HepG2 (cell line): ENCODE data around the gene TMEM41A. TPM values are rescaled to one million over a fixed set of nuclear protein-coding genes. Genes with fewer than 3 reads are reported as not detected.

Experiments used
- ATAC-seq: fragments of 200-7000 bp; cut with Tn5 transposase; 3 replicates; pipeline ENCODE4 v1.9.1; 2020; ENCODE audit warnings: mild to moderate bottlenecking, moderate library complexity
- BruUV-seq: library from RNA; stranded (reverse); fragments of 400-500 nt; replicated peaks from 2 replicates; lab custom pipeline; 2021; lab: Mats Ljungman, UMichigan
- CTCF ChIA-PET: fragments of 300-600 bp; formaldehyde crosslinking; extraction: SDS; loops from one replicate; lab custom pipeline; 2021; ENCODE audit warnings: low total read pairs, inconsistent platforms, low intra/inter-chr PET ratio; lab: Yijun Ruan, JAX
- POLR2A ChIA-PET: fragments of 350-600 bp; sonication (Branson Sonifier 250); formaldehyde crosslinking; loops from one replicate; lab custom pipeline; 2020; ENCODE audit warnings: antibody characterized with exemption, inconsistent platforms; lab: Yijun Ruan, JAX
- DNase-seq: peaks from one replicate; pipeline ENCODE4 v3.0.0-alpha.2; 2015; ENCODE audit warnings: low spot score
- FAIRE-seq: peaks from 3 replicates; lab custom pipeline; 2011; peaks lifted over from hg19 to GRCh38; lab: Jason Lieb, UNC
- H2AFZ ChIP-seq: one replicate; pipeline ENCODE4 v1.6.1; 2011; ENCODE audit warnings: low read length, inconsistent platforms
- H3K27ac ChIP-seq: fragments of 300-600 bp; 3 replicates; pipeline ENCODE4 v1.8.0; 2011; ENCODE audit warnings: mixed run types, mild to moderate bottlenecking, mixed read lengths, low read length, inconsistent platforms; ENCODE audit not compliant: insufficient read depth; ENCODE audit errors: extremely low read length
- H3K27me3 ChIP-seq, 2 experiments: fragments of 200-600 bp in 1 of 2; 2 replicates in 1 of 2; 3 replicates in 1 of 2; pipeline versions ENCODE4 v1.6.0 to v1.8.0; 2011; ENCODE audit warnings: low read length in 2 of 2, mild to moderate bottlenecking in 2 of 2, moderate library complexity in 2 of 2, inconsistent platforms in 1 of 2; ENCODE audit not compliant: insufficient read depth in 2 of 2, control insufficient read depth in 1 of 2
- H3K36me3 ChIP-seq, 2 experiments: fragments of 200-600 bp in 1 of 2; replicated peaks in 1 of 2; 2 replicates in 1 of 2; 3 replicates in 1 of 2; pipeline versions ENCODE4 v1.5.1 to v1.8.0; 2011; ENCODE audit warnings: low read length in 2 of 2, inconsistent platforms in 1 of 2; ENCODE audit not compliant: insufficient read depth in 2 of 2, control insufficient read depth in 1 of 2
- H3K4me1 ChIP-seq: 2 replicates; pipeline ENCODE4 v1.5.1; 2012; ENCODE audit warnings: low read length, inconsistent platforms; ENCODE audit not compliant: insufficient read depth
- H3K4me2 ChIP-seq: 2 replicates; pipeline ENCODE4 v1.6.0; 2011; ENCODE audit warnings: low read depth, low read length, inconsistent platforms
- H3K4me3 ChIP-seq, 3 experiments: fragments of 200-600 bp in 1 of 3; sonication (generic), shearing (Covaris generic) in 1 of 3; replicated peaks in 1 of 3; 2 replicates each; pipeline ENCODE4 v1.5.1; 2011 to 2016; ENCODE audit warnings: low read length in 3 of 3, inconsistent platforms in 2 of 3, low read depth in 2 of 3, mild to moderate bottlenecking in 2 of 3, control low read depth in 1 of 3, mixed read lengths in 1 of 3; ENCODE audit not compliant: insufficient read depth in 1 of 3
- H3K79me2 ChIP-seq: one replicate; pipeline ENCODE4 v1.6.1; 2011; ENCODE audit warnings: low read length, inconsistent platforms; ENCODE audit not compliant: insufficient read depth
- H3K9ac ChIP-seq: 2 replicates; pipeline ENCODE4 v1.6.0; 2011; ENCODE audit warnings: mild to moderate bottlenecking, low read depth, low read length, inconsistent platforms; ENCODE audit not compliant: insufficient read depth
- H3K9me3 ChIP-seq: 2 replicates; pipeline ENCODE4 v1.5.1; 2012; ENCODE audit warnings: mild to moderate bottlenecking, low read length
- H4K20me1 ChIP-seq: 2 replicates; pipeline ENCODE4 v1.6.0; 2011; ENCODE audit warnings: inconsistent platforms, mild to moderate bottlenecking, low read length, moderate library complexity; ENCODE audit not compliant: insufficient read depth
- DNMT1 ChIP-seq: sonication (generic); formaldehyde crosslinking; IDR thresholded peaks from 2 replicates; pipeline ENCODE4 v1.5.1; 2020; ENCODE audit warnings: mild to moderate bottlenecking, missing genetic modification reagents
- HNF4G ChIP-seq, 2 experiments: sonication (generic) in 1 of 2; formaldehyde crosslinking in 1 of 2; IDR thresholded peaks; 2 replicates each; pipeline versions ENCODE4 v1.4.0 to v1.6.1; 2011 to 2020; ENCODE audit warnings: borderline replicate concordance in 2 of 2, low read depth in 2 of 2, mild to moderate bottlenecking in 2 of 2, low read length in 1 of 2, missing genetic modification reagents in 1 of 2, moderate library complexity in 1 of 2
- NCOA2 ChIP-seq: sonication (generic); formaldehyde crosslinking; IDR thresholded peaks from 2 replicates; pipeline ENCODE4 v1.8.0; 2022; ENCODE audit warnings: inconsistent platforms
- PATZ1 ChIP-seq: sonication (generic); formaldehyde crosslinking; IDR thresholded peaks from 2 replicates; pipeline ENCODE4 v1.4.0; 2020; ENCODE audit warnings: missing genetic modification reagents
- POLR2AphosphoS5 ChIP-seq: IDR thresholded peaks from 2 replicates; pipeline ENCODE4 v1.6.1; 2012; ENCODE audit warnings: low read depth, low read length
- RBM22 ChIP-seq: fragments of 200-400 bp; formaldehyde crosslinking; optimal IDR thresholded peaks from 2 replicates; pipeline ENCODE3; 2017; ENCODE audit warnings: mild to moderate bottlenecking, low read length, moderate library complexity
- TARDBP ChIP-seq: sonication (generic); formaldehyde crosslinking; IDR thresholded peaks from 2 replicates; pipeline ENCODE4 v1.8.0; 2022; ENCODE audit warnings: mild to moderate bottlenecking, missing genetic modification reagents
- ZMYM4 ChIP-seq: sonication (generic); formaldehyde crosslinking; IDR thresholded peaks from 2 replicates; pipeline ENCODE4 v1.8.1; 2023; ENCODE audit warnings: mild to moderate bottlenecking, missing genetic modification reagents
- ZNF546 ChIP-seq: sonication (generic); formaldehyde crosslinking; conservative IDR thresholded peaks from 2 replicates; pipeline ENCODE4 v1.8.1; 2023; ENCODE audit warnings: mild to moderate bottlenecking, missing genetic modification reagents
- ZSCAN22 ChIP-seq: sonication (generic); formaldehyde crosslinking; IDR thresholded peaks from 2 replicates; pipeline ENCODE4 v1.4.0; 2020; ENCODE audit warnings: mild to moderate bottlenecking, missing genetic modification reagents
- WGBS: methylation state at CpG from one replicate; pipeline ENCODE4 v1.1.6; 2017; ENCODE audit warnings: low lambda C conversion rate; 5-methylcytosine and 5-hydroxymethylcytosine counted together
- in situ Hi-C: cut with HindIII; loops from 2 replicates; pipeline ENCODE4 v1.10.0; 2017; ENCODE audit warnings: low pct_unique_long_range_greater_than_20kb; ENCODE audit not compliant: extremely low pct_ligation_motif_present
- intact Hi-C: fragments of 100-400 bp; cut with micrococcal nuclease; formaldehyde crosslinking; loops from one replicate; pipeline ENCODE4 v1.10.0; 2022; ENCODE audit not compliant: unreplicated experiment
- polyA plus RNA-seq, 8 experiments: library from polyadenylated mRNA; depleted of rRNA in 3 of 8; stranded (reverse) in 7 of 8; unstranded in 1 of 8; fragments of >200 nt; fragmentation: Illumina TruSeq in 4 of 8; extraction: Trizol in 4 of 8; gene quantifications; 2 replicates each; pipeline versions ENCODE4 v1.2.1 to v1.2.3, GENCODE V29; 2011 to 2016; ENCODE audit warnings: low read depth in 4 of 8, missing spikeins in 1 of 8, mixed read lengths in 1 of 8; ENCODE audit not compliant: insufficient read depth in 1 of 8
- total RNA-seq, 5 experiments: library from RNA; depleted of rRNA; stranded (reverse); fragments of >200 nt; fragmentation: Illumina TruSeq; extraction: Trizol; gene quantifications; 2 replicates each; pipeline ENCODE4 v1.2.3, GENCODE V29; 2016; ENCODE audit warnings: low read depth in 1 of 5
- TF ChIP-seq, protein P1 (sequence below): sonication (generic); formaldehyde crosslinking; IDR thresholded peaks from 2 replicates; pipeline ENCODE4 v1.5.1; 2020; ENCODE audit warnings: missing genetic modification reagents, mild to moderate bottlenecking, borderline replicate concordance

TMEM41A gene
- total and polyA plus RNA-seq, 2 of the 13 experiments (the other 11 are each of a cell fraction or from before 2014, with no cell fraction given) = 30.0 to 40.0 TPM

GRCh38 chr3:185490241-185490640 is 8.6 kb downstream of the TMEM41A start:
- TF ChIP-seq POLR2AphosphoS5 (peak; percentile 34; the same call in 1 of the 2 replicates), RBM22 (peak; percentile 64)
- TF ChIP-seq, protein P1, sequence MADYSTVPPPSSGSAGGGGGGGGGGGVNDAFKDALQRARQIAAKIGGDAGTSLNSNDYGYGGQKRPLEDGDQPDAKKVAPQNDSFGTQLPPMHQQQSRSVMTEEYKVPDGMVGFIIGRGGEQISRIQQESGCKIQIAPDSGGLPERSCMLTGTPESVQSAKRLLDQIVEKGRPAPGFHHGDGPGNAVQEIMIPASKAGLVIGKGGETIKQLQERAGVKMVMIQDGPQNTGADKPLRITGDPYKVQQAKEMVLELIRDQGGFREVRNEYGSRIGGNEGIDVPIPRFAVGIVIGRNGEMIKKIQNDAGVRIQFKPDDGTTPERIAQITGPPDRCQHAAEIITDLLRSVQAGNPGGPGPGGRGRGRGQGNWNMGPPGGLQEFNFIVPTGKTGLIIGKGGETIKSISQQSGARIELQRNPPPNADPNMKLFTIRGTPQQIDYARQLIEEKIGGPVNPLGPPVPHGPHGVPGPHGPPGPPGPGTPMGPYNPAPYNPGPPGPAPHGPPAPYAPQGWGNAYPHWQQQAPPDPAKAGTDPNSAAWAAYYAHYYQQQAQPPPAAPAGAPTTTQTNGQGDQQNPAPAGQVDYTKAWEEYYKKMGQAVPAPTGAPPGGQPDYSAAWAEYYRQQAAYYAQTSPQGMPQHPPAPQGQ (CRISPR knock-in tag) = no peak
- Histone ChIP-seq H3K27me3 (no peaks in the 10 kb centered on the region), H3K9ac (no peak overlapping the region), H3K4me1 (peaks cover 20% of the 10 kb centered on the region), H3K27ac (no peak overlapping the region), H3K4me3 (no peak overlapping the region), H3K4me2 (no peak overlapping the region), H3K9me3 (no peaks in the 10 kb centered on the region), H4K20me1 (0 out of 2 replicates have a peak, but pooled peaks cover 3% of the 10 kb centered on the region), H3K79me2 (peaks cover 2% of the 10 kb centered on the region), H2AFZ (no peak overlapping the region), H3K36me3 (peaks cover 14 to 46% of the 10 kb centered on the region in 2 experiments)
- in situ Hi-C loops = no loop called here
- no peak for FAIRE-seq
- no peak for DNase-seq
- ChIA-PET CTCF (no interaction called here), POLR2A (no interaction called here)
- whole genome bisulfite sequencing = 98% methylated on average over 4 of the region's 4 CpGs
- intact Hi-C loops = no loop called here
- no peak for ATAC-seq
- no TSS peak for BruUV-seq

DNA sequence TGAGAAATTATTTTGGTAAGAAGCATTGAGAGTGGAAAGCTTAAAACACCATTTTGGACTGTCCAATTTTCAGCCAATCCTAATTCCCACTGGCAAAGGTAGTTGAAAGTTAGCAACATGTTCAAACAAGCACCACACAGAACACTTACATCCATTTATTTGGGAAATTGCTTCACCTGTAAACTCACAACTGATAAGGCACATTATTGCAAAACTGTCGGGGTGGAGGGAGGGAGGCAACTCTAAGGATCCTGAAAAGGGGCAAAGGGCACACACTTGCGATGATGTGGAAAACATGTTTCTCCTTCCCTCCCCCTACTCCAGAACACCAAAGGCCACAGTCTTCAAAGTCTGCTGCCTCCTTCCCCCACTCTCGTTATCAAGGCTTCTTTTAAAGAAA is 9.4 kb downstream of the TMEM41A start:
- H2AFZ ChIP-seq = no peak overlapping the region
- 21% methylated on average over 3 of the region's 3 CpGs for WGBS
- 0 out of 2 replicates have a peak, but pooled peaks have one; percentile 30 for TF ChIP-seq TARDBP (CRISPR knock-in tag)
- 0 out of 2 replicates have a peak, but pooled peaks have one; percentile 20 for TF ChIP-seq ZMYM4 (CRISPR knock-in tag)
- peak; percentile 23; the same call in 1 of the 2 replicates for TF ChIP-seq NCOA2
- TF ChIP-seq ZNF546 (CRISPR knock-in tag) = no peak
- 0 out of 2 replicates have a peak, but pooled peaks have one; percentile 29 for TF ChIP-seq PATZ1 (CRISPR knock-in tag)
- no peak for TF ChIP-seq DNMT1 (CRISPR knock-in tag)
- peak; percentile 79; the same call in 1 of the 2 replicates for TF ChIP-seq HNF4G (IDR thresholded peaks at IDR 0.05; ENCODE audit: borderline replicate concordance, low read depth, low read length)
- TF ChIP-seq HNF4G (CRISPR knock-in tag; IDR thresholded peaks at IDR 0.05; ENCODE audit: borderline replicate concordance, low read depth) = no peak
- TF ChIP-seq ZSCAN22 = 0 out of 2 replicates have a peak, but pooled peaks have one; percentile 17

More for the DNA sequence above, 9.4 kb downstream of the TMEM41A start:
- no peaks in the 10 kb centered on the region for H3K79me2 ChIP-seq
- peaks cover 14 to 38% of the 10 kb centered on the region in 2 experiments; a peak in 4 of 5 replicates for H3K36me3 ChIP-seq
- in situ Hi-C loops (no loop called here), intact Hi-C loops (no loop called here)
- no TSS peak for BruUV-seq
- H3K27me3 ChIP-seq = no peaks in the 10 kb centered on the region
- peaks cover 20% of the 10 kb centered on the region for H3K4me1 ChIP-seq
- no peaks in the 10 kb centered on the region for H3K9me3 ChIP-seq
- H3K4me3 ChIP-seq = no peak overlapping the region
- ATAC-seq (peak; percentile 24), DNase-seq (peak; percentile 37), FAIRE-seq (peak; percentile 90)
- peaks cover 3% of the 10 kb centered on the region; the same call in 1 of the 2 replicates for H4K20me1 ChIP-seq
- ChIA-PET CTCF (no interaction called here), POLR2A (interaction anchor here (0.9 kb wide), 1 partner anchor 10 kb away, joined by 3 read pairs; the partner anchor contains the start of gene TMEM41A)
- H3K9ac ChIP-seq = no peak overlapping the region
- peak overlapping the region; percentile 2 for H3K27ac ChIP-seq
- H3K4me2 ChIP-seq = no peak overlapping the region
